Mammary epithelial cell (primary cell): ENCODE data around the gene MEGF6.

Experiments used
- CTCF ChIP-seq, 2 donors: IDR thresholded peaks in 1 of 2; conservative IDR thresholded peaks in 1 of 2; 2 replicates each; pipeline ENCODE4 v1.5.1; 2011 to 2012; ENCODE audit warnings: inconsistent platforms in 2 of 2, low read length in 2 of 2, mild to moderate bottlenecking in 2 of 2, control low read depth in 1 of 2, low read depth in 1 of 2; ENCODE audit not compliant: insufficient read depth in 1 of 2; ENCODE audit errors: extremely low read depth in 1 of 2
- EZH2 ChIP-seq: IDR thresholded peaks from 2 replicates; pipeline ENCODE4 v1.6.1; 2012; ENCODE audit warnings: low read length, inconsistent platforms, borderline replicate concordance

GRCh38 chr1:3506041-3506440, 105.3 kb downstream of the MEGF6 start:
- TF ChIP-seq CTCF (conservative IDR thresholded peaks at IDR 0.05 in 1 of 2, IDR thresholded peaks at IDR 0.05 in 1 of 2; ENCODE audit: extremely low read depth in 1 of 2, insufficient read depth in 1 of 2, low read depth in 1 of 2, low read length in 2 of 2) (no peak), EZH2 (no peak)
